Transverse colon (tissue), 4 donors: Measurements from ENCODE around the gene USP47.

Experiments
- EP300 ChIP-seq: sonication (generic); formaldehyde crosslinking; IDR thresholded peaks from one replicate; pipeline ENCODE4 v1.6.1; 2017; ENCODE audit warnings: antibody characterized with exemption, low read depth
- POLR2A ChIP-seq: fragments of 450-650 bp; IDR thresholded peaks from one replicate; pipeline ENCODE4 v1.6.1; 2016; ENCODE audit warnings: antibody characterized with exemption, mild to moderate bottlenecking, moderate library complexity
- POLR2AphosphoS5 ChIP-seq, 3 donors: sonication (generic); formaldehyde crosslinking; IDR thresholded peaks; one replicate each; pipeline ENCODE4 v1.6.1; 2016; ENCODE audit warnings: antibody characterized with exemption in 3 of 3
- TF ChIP-seq, protein P1 (sequence below), 5 experiments: fragments of 200-600 bp in 3 of 5; fragments of 450-650 bp in 2 of 5; sonication (generic) in 3 of 5; IDR thresholded peaks; 1 replicate in 2 of 5; 2 replicates in 3 of 5; pipeline ENCODE4 v1.5.1; 2016 to 2017; ENCODE audit warnings: antibody characterized with exemption in 5 of 5, inconsistent platforms in 3 of 5, mild to moderate bottlenecking in 2 of 5, moderate library complexity in 1 of 5

DNA sequence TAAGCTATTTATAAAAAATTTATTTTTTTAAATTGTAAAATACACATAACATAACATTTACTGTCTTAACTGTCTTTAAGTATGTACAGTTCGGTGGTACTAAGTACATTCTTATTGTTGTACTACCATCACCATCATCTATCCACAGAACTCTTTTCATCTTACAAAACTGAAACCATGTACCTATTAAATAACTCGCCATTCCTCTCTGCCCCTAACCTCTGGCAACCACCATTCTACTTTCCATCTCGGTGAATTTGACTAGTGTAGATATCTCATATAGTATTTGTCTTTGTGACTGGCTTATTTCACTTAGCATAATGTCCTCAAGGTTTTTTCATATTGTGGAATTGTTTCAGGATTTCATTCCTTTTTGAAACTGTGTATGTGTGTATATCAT lies 22.6 kb downstream of the USP47 start:
- TF ChIP-seq POLR2A: no peak
- TF ChIP-seq, protein P1, sequence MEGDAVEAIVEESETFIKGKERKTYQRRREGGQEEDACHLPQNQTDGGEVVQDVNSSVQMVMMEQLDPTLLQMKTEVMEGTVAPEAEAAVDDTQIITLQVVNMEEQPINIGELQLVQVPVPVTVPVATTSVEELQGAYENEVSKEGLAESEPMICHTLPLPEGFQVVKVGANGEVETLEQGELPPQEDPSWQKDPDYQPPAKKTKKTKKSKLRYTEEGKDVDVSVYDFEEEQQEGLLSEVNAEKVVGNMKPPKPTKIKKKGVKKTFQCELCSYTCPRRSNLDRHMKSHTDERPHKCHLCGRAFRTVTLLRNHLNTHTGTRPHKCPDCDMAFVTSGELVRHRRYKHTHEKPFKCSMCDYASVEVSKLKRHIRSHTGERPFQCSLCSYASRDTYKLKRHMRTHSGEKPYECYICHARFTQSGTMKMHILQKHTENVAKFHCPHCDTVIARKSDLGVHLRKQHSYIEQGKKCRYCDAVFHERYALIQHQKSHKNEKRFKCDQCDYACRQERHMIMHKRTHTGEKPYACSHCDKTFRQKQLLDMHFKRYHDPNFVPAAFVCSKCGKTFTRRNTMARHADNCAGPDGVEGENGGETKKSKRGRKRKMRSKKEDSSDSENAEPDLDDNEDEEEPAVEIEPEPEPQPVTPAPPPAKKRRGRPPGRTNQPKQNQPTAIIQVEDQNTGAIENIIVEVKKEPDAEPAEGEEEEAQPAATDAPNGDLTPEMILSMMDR (IDR thresholded peaks at IDR 0.05): no peak
- TF ChIP-seq EP300: no peak
- no peak for TF ChIP-seq POLR2AphosphoS5 (IDR thresholded peaks at IDR 0.05)
